H1 (cell line): ENCODE measurements around the gene GNB1.

Experiments
- EZH2 ChIP-seq: fragments of 200-600 bp; sonication (generic); IDR thresholded peaks from 2 replicates; pipeline ENCODE4 v1.7.1; 2012; ENCODE audit warnings: low read depth, mild to moderate bottlenecking, moderate library complexity, low read length, inconsistent platforms; ENCODE audit not compliant: severe bottlenecking
- JUN ChIP-seq: IDR thresholded peaks from 2 replicates; pipeline ENCODE4 v1.6.1; 2011; ENCODE audit warnings: low read depth, mild to moderate bottlenecking, improper control_type of control experiment, low read length
- POLR2A ChIP-seq, 2 experiments: IDR thresholded peaks; 1 replicate in 1 of 2; 2 replicates in 1 of 2; pipeline ENCODE4 v1.6.1; 2011; ENCODE audit warnings: low read depth in 2 of 2, low read length in 2 of 2, mild to moderate bottlenecking in 2 of 2; ENCODE audit errors: control extremely low read depth in 1 of 2
- TF ChIP-seq, protein P1 (sequence below), 3 experiments: IDR thresholded peaks; 1 replicate in 2 of 3; 2 replicates in 1 of 3; pipeline versions ENCODE4 v1.5.1 to v1.6.1; 2011; ENCODE audit warnings: low read length in 3 of 3, mild to moderate bottlenecking in 3 of 3, inconsistent platforms in 2 of 3, low read depth in 1 of 3, moderate library complexity in 1 of 3; ENCODE audit not compliant: insufficient read depth in 1 of 3; ENCODE audit errors: control extremely low read depth in 1 of 3

DNA sequence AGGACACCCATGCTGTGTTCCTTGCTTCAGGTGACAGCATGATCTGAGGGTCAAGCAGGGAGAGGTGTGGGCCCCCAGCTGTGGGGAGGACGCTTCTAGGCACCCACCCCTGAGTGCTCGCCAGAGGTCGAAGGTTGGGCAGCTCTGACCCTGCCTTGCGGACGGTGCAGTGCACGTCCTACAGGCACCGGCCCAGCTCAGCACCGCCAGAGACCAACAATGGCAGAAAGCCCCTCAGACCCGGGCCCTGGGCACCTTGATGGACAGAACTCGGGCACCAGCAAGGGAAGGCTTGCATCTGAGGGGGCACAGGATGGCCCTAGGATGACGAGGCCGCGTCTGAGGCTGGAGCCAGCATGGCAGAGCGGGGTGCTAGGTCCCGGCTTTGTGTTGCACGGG is 137.3 kb downstream of the GNB1 start:
- TF ChIP-seq, protein P1, sequence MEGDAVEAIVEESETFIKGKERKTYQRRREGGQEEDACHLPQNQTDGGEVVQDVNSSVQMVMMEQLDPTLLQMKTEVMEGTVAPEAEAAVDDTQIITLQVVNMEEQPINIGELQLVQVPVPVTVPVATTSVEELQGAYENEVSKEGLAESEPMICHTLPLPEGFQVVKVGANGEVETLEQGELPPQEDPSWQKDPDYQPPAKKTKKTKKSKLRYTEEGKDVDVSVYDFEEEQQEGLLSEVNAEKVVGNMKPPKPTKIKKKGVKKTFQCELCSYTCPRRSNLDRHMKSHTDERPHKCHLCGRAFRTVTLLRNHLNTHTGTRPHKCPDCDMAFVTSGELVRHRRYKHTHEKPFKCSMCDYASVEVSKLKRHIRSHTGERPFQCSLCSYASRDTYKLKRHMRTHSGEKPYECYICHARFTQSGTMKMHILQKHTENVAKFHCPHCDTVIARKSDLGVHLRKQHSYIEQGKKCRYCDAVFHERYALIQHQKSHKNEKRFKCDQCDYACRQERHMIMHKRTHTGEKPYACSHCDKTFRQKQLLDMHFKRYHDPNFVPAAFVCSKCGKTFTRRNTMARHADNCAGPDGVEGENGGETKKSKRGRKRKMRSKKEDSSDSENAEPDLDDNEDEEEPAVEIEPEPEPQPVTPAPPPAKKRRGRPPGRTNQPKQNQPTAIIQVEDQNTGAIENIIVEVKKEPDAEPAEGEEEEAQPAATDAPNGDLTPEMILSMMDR (IDR thresholded peaks at IDR 0.05; ENCODE audit: control extremely low read depth in 1 of 3, insufficient read depth in 1 of 3, low read depth in 1 of 3, low read length in 3 of 3): no peak
- TF ChIP-seq EZH2: no peak
- TF ChIP-seq JUN: no peak
- TF ChIP-seq POLR2A (IDR thresholded peaks at IDR 0.05; ENCODE audit: control extremely low read depth in 1 of 2, low read depth in 2 of 2, low read length in 2 of 2): no peak
